PC-9 (cell line): ENCODE data around the gene MYO1A.

ENCODE experiments used
- EZH2 ChIP-seq: fragments of 200-600 bp; sonication (generic); IDR thresholded peaks from 2 replicates; pipeline ENCODE4 v1.8.0; 2017; ENCODE audit warnings: antibody characterized with exemption, low read depth
- TF ChIP-seq, protein P1 (sequence below): fragments of 200-600 bp; sonication (generic); conservative IDR thresholded peaks from 2 replicates; pipeline ENCODE4 v1.6.1; 2017; ENCODE audit warnings: mixed run types, antibody characterized with exemption, mild to moderate bottlenecking, moderate library complexity

- TF ChIP-seq, protein P1, sequence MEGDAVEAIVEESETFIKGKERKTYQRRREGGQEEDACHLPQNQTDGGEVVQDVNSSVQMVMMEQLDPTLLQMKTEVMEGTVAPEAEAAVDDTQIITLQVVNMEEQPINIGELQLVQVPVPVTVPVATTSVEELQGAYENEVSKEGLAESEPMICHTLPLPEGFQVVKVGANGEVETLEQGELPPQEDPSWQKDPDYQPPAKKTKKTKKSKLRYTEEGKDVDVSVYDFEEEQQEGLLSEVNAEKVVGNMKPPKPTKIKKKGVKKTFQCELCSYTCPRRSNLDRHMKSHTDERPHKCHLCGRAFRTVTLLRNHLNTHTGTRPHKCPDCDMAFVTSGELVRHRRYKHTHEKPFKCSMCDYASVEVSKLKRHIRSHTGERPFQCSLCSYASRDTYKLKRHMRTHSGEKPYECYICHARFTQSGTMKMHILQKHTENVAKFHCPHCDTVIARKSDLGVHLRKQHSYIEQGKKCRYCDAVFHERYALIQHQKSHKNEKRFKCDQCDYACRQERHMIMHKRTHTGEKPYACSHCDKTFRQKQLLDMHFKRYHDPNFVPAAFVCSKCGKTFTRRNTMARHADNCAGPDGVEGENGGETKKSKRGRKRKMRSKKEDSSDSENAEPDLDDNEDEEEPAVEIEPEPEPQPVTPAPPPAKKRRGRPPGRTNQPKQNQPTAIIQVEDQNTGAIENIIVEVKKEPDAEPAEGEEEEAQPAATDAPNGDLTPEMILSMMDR: no peak
- no peak for TF ChIP-seq EZH2
Observed at GRCh38 chr12:57066245-57066644, 16.3 kb upstream of the MYO1A start.
